HCEC 1CT (cell line): ENCODE measurements around the gene FBXL4.

Experiments
- DNase-seq: peaks from one replicate; pipeline ENCODE4 v3.0.0-alpha.2; 2017

The FBXL4 gene

DNA sequence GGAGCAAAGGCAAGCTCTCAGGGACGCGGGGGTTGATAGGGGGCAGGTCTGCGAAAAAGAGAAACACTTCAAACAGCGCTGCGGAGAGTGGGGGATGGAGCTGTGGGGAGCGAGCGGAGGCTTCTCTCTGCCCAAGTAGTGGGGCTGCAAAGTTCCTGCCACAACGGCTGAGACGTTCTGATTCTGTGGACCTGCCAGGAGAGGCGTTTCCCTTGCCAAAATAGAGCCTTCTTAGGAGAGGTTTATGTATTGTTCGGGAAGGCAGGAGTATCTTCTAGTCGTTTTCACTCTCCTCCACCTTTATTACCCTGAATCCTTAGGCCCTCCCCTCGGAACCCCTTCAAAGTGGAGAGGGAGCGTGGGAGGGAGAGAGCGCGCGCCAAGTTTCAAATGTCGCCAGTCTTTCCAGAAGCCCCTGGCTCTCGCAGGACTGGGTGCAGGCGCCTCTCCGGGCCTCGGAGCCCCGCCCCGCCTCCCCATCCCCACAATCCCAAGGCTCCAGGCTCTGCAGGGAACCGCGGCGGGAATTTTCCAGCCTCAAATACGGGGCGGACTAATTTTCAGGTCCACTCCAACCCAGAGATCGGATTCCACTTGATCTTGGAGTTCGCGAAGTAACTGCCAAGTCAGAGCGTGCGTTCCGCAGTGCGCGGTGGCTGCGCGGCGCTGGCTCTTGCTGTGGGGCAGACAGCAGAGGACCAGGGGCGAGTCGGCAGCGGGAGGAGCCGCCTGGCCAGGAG is 123.4 kb downstream of the FBXL4 start:
- no peak for DNase-seq

DNA sequence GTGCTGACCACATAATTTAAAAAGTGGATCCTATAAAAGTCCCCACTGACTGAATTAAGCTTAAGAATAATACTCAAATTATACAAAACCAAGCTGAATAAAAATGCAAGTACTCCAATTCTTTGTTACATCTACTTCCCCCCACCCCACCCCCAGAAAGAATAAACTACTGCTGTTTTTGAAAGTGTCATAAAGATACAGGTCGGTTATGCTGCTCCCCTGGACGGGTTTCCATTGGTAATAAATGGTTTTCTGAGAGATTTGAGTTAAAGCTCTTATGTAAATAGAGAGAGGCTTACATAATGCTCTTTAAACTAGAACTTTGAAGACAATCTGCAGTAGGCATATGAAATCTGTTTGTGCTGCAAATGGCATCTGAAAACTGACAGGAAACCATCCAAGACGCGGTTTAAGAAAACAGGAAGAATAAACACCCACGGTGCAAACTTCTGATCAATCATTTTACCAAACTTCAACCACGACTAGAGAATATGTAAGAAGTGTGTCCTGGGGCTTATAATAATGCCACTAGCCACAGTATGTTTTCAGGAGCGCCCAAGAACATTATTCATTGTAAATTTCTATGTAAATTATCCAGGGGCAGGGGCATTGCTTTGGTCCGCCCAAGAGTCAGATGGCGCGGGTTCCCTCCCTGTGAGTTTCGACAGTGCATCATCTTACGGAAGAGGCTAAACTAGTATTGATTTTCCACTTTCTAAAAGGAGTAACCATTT is 124.2 kb downstream of the FBXL4 start:
- no peak for DNase-seq

DNA sequence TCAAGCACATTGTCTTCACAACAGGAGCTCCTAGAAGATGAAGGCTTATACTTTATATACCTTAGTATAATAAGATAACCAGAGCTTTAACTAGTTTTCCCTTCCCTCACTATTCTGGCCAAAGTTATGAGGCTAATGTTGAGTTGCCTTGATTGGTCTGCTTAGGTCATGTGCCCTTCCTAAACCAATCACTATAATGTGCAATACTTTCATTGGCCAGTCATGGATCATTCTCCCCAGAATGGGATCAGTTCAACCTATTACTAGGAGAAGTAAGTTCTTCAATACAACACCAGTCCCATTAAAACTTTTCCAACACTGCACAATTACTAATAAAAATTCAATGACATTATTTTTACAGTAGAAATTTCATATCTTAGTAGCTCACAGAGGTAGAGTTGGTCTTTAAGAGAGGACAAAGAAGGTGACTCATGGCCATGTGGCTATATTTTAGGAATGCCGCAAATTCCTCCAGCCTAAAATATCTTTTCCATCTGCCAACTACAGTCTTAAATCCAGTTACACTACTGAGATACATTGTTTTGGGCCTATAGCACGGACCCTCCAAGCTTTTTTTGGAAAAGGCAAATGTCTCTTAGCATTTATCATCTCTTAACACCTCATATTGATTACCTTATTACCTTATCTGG is 125.9 kb downstream of the FBXL4 start:
- DNase-seq: no peak
